CD4-positive, alpha-beta T cell (primary cell): ENCODE data around the gene PKD1L1. TPM values are rescaled to one million over a fixed set of nuclear protein-coding genes. Genes with fewer than 3 reads are reported as not detected.

ENCODE experiments used
- ATAC-seq: fragments of 200-7000 bp; cut with Tn5 transposase; one replicate; pipeline ENCODE4 v1.10.0; 2022; ENCODE audit warnings: mild to moderate bottlenecking; ENCODE audit not compliant: poor library complexity
- CTCF ChIA-PET: fragments of 350-600 bp; sonication (Branson Sonifier 250); formaldehyde crosslinking; loops from one replicate; lab custom pipeline; 2021; ENCODE audit warnings: antibody characterized with exemption, inconsistent platforms; lab: Charles Lee
- POLR2A ChIA-PET: fragments of 350-600 bp; sonication (Branson Sonifier 250); formaldehyde crosslinking; loops from one replicate; lab custom pipeline; 2021; ENCODE audit warnings: antibody characterized with exemption, inconsistent platforms; lab: Charles Lee
- DNase-seq, 14 experiments: peaks; one replicate each; pipeline ENCODE4 v3.0.0-alpha.2; 2013 to 2020; ENCODE audit warnings: mixed read lengths in 2 of 14
- H3K27ac ChIP-seq, 2 donors: one replicate each; pipeline versions ENCODE4 v1.5.1 to v1.7.0; 2013; ENCODE audit warnings: low read length in 2 of 2, low read depth in 1 of 2, mild to moderate bottlenecking in 1 of 2
- H3K27me3 ChIP-seq, 2 experiments: 1 replicate in 1 of 2; 2 replicates in 1 of 2; pipeline versions ENCODE4 v1.6.1 to v1.7.0; 2013; ENCODE audit warnings: low read length in 2 of 2, control low read depth in 1 of 2, mild to moderate bottlenecking in 1 of 2, moderate library complexity in 1 of 2; ENCODE audit not compliant: insufficient read depth in 2 of 2, control insufficient read depth in 1 of 2
- H3K36me3 ChIP-seq: one replicate; pipeline ENCODE4 v1.6.1; 2013; ENCODE audit warnings: low read length, control low read depth; ENCODE audit not compliant: insufficient read depth
- H3K4me1 ChIP-seq: one replicate; pipeline ENCODE4 v1.6.1; 2013; ENCODE audit warnings: low read length, control low read depth; ENCODE audit not compliant: insufficient read depth
- H3K4me3 ChIP-seq: one replicate; pipeline ENCODE4 v1.5.1; 2013; ENCODE audit warnings: mild to moderate bottlenecking, low read length, moderate library complexity
- H3K9me3 ChIP-seq, 2 experiments: 1 replicate in 1 of 2; 2 replicates in 1 of 2; pipeline versions ENCODE4 v1.6.1 to v1.7.0; 2013; ENCODE audit warnings: low read length in 2 of 2, mild to moderate bottlenecking in 2 of 2, control low read depth in 1 of 2, moderate library complexity in 1 of 2; ENCODE audit not compliant: control insufficient read depth in 1 of 2, insufficient read depth in 1 of 2
- H3K27ac Mint-ChIP-seq: one replicate; pipeline ENCODE4 v1.8.0; 2020; ENCODE audit warnings: mixed read lengths
- H3K27me3 Mint-ChIP-seq: one replicate; pipeline ENCODE4 v1.8.0; 2021; ENCODE audit warnings: mixed read lengths
- H3K36me3 Mint-ChIP-seq: one replicate; pipeline ENCODE4 v1.8.0; 2021; ENCODE audit warnings: low read depth, mixed read lengths
- H3K4me1 Mint-ChIP-seq: one replicate; pipeline ENCODE4 v1.8.0; 2021; ENCODE audit warnings: low read depth, mixed read lengths
- H3K4me3 Mint-ChIP-seq: one replicate; pipeline ENCODE4 v1.8.0; 2020; ENCODE audit warnings: mild to moderate bottlenecking, mixed read lengths
- H3K9me3 Mint-ChIP-seq: one replicate; pipeline ENCODE4 v1.8.0; 2020; ENCODE audit warnings: mixed read lengths
- intact Hi-C, 2 experiments: fragments of 100-400 bp; cut with DNase I in 1 of 2; cut with micrococcal nuclease in 1 of 2; formaldehyde crosslinking; loops; one replicate each; pipeline versions ENCODE4 v1.15.1 to v1.9.0; 2023 to 2025; cut with DNase I, micrococcal nuclease
- total RNA-seq, 174 experiments: library from RNA in 2 of 174; stranded (reverse) in 2 of 174; gene quantifications; one replicate each; pipeline ENCODE4 v1.2.3 and lab custom pipeline; 2021 to 2026
- TF ChIP-seq, protein P1 (sequence below): fragments of 200-600 bp; IDR thresholded peaks from one replicate; pipeline ENCODE4 v1.8.0; 2022; ENCODE audit warnings: antibody characterized with exemption, mild to moderate bottlenecking

PKD1L1 gene
- total RNA-seq, 2 experiments from 2014 or later, result 0.20 to 0.25 TPM

DNA sequence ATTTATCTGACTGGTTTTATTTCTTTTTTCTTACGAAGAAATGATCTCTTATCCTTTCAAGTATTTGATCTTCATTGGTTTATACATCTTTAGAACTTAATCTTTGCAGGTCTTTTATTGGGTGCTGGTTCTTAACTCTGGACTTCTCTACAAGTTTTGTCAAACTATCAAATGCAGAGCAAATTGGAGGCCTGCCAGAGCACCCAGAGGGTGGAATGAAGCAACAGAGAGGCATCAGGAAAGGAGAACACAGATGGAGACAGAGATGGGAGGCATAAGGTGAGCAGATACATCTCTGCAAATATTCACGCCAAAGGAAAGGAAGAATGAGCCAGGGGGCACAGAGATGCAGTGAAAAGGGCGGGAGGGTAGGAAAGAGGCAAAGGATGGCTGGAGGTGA lies 130.3 kb downstream of the PKD1L1 start:
- H3K4me1 Mint-ChIP-seq, result no peaks in the 10 kb centered on the region
- H3K9me3 ChIP-seq, result no peaks in the 10 kb centered on the region
- H3K4me1 ChIP-seq, result no peaks in the 10 kb centered on the region
- H3K27ac ChIP-seq, result no peak overlapping the region
- no peaks in the 10 kb centered on the region for H3K36me3 Mint-ChIP-seq
- no peaks in the 10 kb centered on the region for H3K9me3 Mint-ChIP-seq
- intact Hi-C loops, result loop anchor here in 1 of 2 experiments (2.0 kb wide), 1 partner anchor 551 kb away; no protein-coding TSS in a partner anchor
- DNase-seq (no peak), ATAC-seq (no peak)
- H3K4me3 ChIP-seq, result no peak overlapping the region
- TF ChIP-seq, protein P1, sequence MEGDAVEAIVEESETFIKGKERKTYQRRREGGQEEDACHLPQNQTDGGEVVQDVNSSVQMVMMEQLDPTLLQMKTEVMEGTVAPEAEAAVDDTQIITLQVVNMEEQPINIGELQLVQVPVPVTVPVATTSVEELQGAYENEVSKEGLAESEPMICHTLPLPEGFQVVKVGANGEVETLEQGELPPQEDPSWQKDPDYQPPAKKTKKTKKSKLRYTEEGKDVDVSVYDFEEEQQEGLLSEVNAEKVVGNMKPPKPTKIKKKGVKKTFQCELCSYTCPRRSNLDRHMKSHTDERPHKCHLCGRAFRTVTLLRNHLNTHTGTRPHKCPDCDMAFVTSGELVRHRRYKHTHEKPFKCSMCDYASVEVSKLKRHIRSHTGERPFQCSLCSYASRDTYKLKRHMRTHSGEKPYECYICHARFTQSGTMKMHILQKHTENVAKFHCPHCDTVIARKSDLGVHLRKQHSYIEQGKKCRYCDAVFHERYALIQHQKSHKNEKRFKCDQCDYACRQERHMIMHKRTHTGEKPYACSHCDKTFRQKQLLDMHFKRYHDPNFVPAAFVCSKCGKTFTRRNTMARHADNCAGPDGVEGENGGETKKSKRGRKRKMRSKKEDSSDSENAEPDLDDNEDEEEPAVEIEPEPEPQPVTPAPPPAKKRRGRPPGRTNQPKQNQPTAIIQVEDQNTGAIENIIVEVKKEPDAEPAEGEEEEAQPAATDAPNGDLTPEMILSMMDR, result no peak
- peaks cover 0 to 2% of the 10 kb centered on the region in 2 experiments for H3K27me3 ChIP-seq
- no peaks in the 10 kb centered on the region for H3K36me3 ChIP-seq
- no peaks in the 10 kb centered on the region for H3K27me3 Mint-ChIP-seq
- H3K27ac Mint-ChIP-seq, result no peak overlapping the region
- POLR2A ChIA-PET, result no interaction called here
- no peak overlapping the region for H3K4me3 Mint-ChIP-seq
- CTCF ChIA-PET, result no interaction called here

- Mint-ChIP-seq H3K4me3 (no peak overlapping the region), H3K9me3 (no peaks in the 10 kb centered on the region), H3K36me3 (no peaks in the 10 kb centered on the region), H3K4me1 (no peaks in the 10 kb centered on the region), H3K27me3 (no peaks in the 10 kb centered on the region), H3K27ac (no peak overlapping the region)
- no peaks in the 10 kb centered on the region for H3K36me3 ChIP-seq
- ChIA-PET POLR2A (no interaction called here), CTCF (no interaction called here)
- H3K4me3 ChIP-seq, result no peak overlapping the region
- ATAC-seq (no peak), DNase-seq (no peak)
- H3K27ac ChIP-seq, result no peak overlapping the region
- intact Hi-C loops, result no loop called here
- no peaks in the 10 kb centered on the region for H3K4me1 ChIP-seq
- TF ChIP-seq, protein P1, result no peak
- peaks cover 0 to 2% of the 10 kb centered on the region in 2 experiments for H3K27me3 ChIP-seq
- no peaks in the 10 kb centered on the region for H3K9me3 ChIP-seq
Observed at GRCh38 chr7:47816647-47817046, 131.6 kb downstream of the PKD1L1 start.

GRCh38 chr7:47815867-47816266 lies 132.4 kb downstream of the PKD1L1 start:
- intact Hi-C loops, result no loop called here

More at GRCh38 chr7:47815867-47816266, 132.4 kb downstream of the PKD1L1 start:
- Mint-ChIP-seq H3K27ac (no peak overlapping the region), H3K27me3 (no peaks in the 10 kb centered on the region), H3K36me3 (no peaks in the 10 kb centered on the region), H3K4me3 (no peak overlapping the region), H3K4me1 (no peaks in the 10 kb centered on the region), H3K9me3 (no peaks in the 10 kb centered on the region)
- Histone ChIP-seq H3K4me1 (no peaks in the 10 kb centered on the region), H3K27me3 (peaks cover 0 to 2% of the 10 kb centered on the region in 2 experiments), H3K4me3 (no peak overlapping the region), H3K9me3 (no peaks in the 10 kb centered on the region), H3K36me3 (no peaks in the 10 kb centered on the region), H3K27ac (no peak overlapping the region)
- no peak for DNase-seq
- ChIA-PET POLR2A (no interaction called here), CTCF (no interaction called here)
- no peak for ATAC-seq
- TF ChIP-seq, protein P1, result no peak
